Eye (tissue), 1 donor: Measurements from ENCODE around the gene NUP210L.
"Not testable (repeated sequence)": the region's sequence is repeated elsewhere in the genome, so short reads cannot be mapped to it uniquely, and the experiment has no call there.

Experiments
- DNase-seq: peaks from one replicate; pipeline ENCODE4 v3.0.0-alpha.2; 2015

The NUP210L gene

GRCh38 chr1:153990468-153991150 lies 164.3 kb downstream of the NUP210L start, which contains the start of gene RPS27:
RPS27 (plus strand) TSS chr1:153990762; CDS start chr1:153990797, 35 bp downstream.
- peak; percentile 99 for DNase-seq

GRCh38 chr1:153987621-153988020 lies 167.3 kb downstream of the NUP210L start:
- DNase-seq: no peak

DNA sequence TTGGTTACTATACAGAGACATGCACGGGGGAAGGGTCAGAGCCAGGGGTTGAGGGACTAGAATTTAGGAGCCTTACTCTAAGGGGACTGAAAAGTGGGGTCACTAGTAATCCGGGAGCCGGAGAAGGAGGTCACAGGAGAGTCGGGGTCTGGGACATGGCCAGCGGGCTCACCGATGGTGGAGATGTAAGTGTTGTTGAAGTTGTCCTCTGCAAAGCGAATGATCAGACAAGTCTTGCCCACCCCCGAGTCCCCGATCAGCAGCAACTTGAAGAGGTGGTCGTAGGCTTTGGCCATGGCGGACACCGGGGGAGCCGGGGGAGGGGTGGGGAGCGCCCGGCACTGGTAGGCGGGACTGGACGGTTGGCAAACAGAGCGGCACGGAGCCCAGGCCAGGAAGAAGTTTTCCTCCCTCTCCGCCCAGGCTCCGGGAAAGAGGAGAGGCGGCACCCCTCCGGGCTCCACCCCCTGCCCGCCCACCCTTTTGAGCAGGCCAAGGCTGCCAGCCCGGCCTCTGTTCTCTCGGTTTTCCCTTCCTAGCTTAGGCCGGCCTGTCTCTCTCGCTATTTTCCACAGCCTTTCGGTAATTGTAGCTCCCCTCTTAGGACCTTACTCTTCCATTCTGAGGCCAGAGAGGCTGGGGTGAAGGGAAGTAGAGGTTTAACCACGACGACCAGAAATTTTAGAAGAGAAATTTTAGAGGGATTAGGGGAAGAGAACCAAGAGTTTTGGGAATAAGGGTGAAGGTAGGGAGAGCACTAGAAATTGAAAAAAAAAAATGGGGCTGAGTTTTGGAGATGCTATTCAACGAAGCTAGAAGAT lies 168.7 kb downstream of the NUP210L start, which contains the start of gene RAB13:
TSS of gene RAB13 (minus strand) at position 399 of the 821 bp plus-strand sequence. CDS start at position 296, 103 bp downstream.
- peak; percentile 91 for DNase-seq

- DNase-seq: no peak
Measured at GRCh38 chr1:153985341-153985912, 169.4 kb downstream of the NUP210L start.

DNA sequence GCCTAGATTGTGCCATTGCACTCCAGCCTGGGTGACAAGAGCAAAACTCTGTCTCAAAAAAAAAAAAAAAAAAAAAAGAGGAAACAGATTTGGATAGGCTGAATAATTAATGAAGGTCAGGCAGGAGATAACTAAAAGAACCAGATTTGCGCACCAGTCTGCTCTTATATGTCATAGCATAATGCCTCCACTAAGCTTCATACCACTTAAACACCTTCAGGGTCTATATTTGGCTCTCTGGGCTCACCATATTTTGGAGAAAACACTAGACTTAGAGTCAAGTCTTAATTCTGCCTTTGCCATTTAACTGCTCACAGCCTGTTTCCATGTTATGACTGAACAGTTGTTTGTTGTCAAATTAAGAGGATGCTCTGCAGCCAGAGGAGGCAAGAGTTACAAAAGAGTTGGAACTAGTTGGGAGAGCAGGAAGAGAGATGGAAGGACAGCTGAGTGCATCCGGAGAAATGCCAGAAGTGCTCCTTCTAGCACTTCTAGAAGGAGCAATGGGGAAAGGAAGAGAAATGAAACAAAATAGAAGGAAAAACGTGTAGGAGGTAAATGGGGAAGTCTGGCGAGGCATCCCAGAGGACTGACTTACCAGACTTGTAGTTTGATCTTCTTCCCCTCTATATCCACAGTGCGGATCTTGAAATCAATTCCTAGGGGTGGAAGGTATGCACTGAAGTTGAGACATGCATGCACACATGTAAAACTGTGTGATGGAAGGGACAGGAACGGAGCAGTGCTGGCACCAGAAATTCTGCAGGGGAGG lies 170.6 kb downstream of the NUP210L start:
- DNase-seq: no peak

GRCh38 chr1:153981735-153982134 lies 173.1 kb downstream of the NUP210L start:
- not testable (repeated sequence) for DNase-seq

- DNase-seq: not testable (repeated sequence)
Measured at GRCh38 chr1:153979091-153979490, 175.8 kb downstream of the NUP210L start.

GRCh38 chr1:153978274-153978909 lies 176.5 kb downstream of the NUP210L start:
- DNase-seq: no peak

- peak; percentile 96 for DNase-seq
Measured at GRCh38 chr1:153977250-153978240, 177.3 kb downstream of the NUP210L start, which contains the start of gene JTB. JTB (minus strand) TSS chr1:153977674; CDS start chr1:153977252, 422 bp downstream.

DNA sequence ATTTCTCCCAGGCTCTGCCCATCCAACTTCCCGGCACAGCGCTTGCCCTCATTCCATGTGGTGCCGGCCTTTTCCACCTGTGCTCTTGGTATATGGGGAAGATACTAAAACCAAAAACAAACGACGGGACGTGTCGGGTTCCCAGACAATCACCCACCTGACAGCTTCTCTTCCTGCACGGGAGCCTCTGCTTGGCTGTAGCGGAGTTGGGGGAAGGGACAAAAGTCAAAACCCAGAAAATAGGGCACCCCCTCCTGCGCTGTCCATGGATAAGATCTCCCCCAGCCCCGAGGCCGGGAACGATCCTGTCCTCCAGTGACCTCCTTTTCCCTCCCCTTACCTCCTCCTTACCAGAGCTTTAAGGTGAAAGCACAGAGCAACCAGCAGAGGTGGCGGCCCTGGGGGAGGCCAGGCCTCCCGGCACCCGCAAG lies 178.0 kb downstream of the NUP210L start:
- DNase-seq: no peak

DNA sequence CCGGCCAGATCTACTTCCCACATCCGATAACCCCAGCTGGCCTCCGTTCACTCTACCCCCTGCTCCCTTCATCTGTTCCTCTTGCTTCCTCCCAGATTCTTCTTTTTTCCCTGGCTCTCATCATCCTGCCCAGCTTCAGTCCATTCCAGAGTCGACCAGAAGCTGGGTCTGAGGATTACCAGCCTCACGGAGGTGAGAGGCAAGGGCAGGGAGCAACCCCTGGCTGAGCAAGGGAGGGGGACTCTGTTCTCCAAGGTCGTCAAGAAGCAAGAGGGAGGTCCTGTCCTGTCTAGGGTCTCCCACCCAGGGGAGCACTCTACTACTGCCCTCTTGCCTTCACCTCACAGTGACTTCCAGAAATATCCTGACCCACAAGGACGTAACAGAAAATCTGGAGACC lies 181.3 kb downstream of the NUP210L start:
- no peak for DNase-seq

DNA sequence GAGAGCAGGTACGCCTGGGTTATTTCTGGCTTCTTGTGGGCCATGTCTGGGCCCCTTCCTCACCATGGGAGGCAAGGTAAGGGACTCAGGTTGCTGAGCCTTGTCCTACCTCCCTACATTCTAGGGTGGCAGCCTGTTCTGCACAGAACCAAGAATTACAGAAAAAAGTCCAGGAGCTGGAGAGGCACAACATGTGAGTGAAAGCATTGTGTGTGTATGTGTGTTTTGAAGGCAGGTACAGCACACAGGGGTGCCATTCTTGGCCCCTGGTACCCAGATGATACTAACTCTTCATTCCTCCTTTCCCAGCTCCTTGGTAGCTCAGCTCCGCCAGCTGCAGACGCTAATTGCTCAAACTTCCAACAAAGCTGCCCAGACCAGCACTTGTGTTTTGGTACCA lies 181.8 kb downstream of the NUP210L start:
- no peak for DNase-seq

DNA sequence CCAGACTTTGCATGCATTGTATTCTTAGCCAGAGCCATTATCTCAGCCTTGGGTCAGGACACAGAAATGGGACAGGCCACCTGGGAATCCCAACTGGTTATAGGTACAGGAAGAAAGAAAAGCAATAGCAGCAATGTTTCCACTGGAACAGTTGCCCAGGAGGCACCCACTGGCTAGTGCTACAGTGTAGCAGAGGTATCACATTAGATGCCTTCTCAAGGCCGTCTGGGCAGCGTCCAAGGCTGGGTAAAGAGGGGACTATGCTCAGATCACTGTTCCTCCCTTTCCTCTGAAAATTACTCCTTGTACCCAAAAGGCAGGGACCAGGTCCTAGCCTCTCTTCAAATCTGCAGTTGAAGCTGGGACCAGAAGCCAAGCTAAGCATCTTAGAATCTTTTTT lies 184.5 kb downstream of the NUP210L start:
- DNase-seq: no peak

DNA sequence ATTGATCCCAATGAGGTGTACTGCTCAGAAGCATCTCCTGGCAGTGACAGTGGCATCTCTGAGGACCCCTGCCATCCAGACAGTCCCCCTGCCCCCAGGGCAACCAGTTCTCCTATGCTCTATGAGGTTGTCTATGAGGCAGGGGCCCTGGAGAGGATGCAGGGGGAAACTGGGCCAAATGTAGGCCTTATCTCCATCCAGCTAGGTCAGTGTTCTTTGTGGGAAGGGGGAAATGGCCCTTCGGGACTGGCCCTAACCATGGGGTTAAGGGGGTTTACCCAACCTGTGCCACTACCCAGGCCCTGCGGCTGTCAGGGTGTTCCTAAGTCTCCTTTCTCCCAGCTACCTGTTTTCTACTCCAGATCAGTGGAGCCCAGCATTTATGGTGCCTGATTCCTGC lies 185.9 kb downstream of the NUP210L start:
- DNase-seq: no peak

GRCh38 chr1:153968408-153968807 lies 186.5 kb downstream of the NUP210L start:
- DNase-seq: peak; percentile 50

- no peak for DNase-seq
Measured at GRCh38 chr1:153968000-153968363, 186.9 kb downstream of the NUP210L start.

DNA sequence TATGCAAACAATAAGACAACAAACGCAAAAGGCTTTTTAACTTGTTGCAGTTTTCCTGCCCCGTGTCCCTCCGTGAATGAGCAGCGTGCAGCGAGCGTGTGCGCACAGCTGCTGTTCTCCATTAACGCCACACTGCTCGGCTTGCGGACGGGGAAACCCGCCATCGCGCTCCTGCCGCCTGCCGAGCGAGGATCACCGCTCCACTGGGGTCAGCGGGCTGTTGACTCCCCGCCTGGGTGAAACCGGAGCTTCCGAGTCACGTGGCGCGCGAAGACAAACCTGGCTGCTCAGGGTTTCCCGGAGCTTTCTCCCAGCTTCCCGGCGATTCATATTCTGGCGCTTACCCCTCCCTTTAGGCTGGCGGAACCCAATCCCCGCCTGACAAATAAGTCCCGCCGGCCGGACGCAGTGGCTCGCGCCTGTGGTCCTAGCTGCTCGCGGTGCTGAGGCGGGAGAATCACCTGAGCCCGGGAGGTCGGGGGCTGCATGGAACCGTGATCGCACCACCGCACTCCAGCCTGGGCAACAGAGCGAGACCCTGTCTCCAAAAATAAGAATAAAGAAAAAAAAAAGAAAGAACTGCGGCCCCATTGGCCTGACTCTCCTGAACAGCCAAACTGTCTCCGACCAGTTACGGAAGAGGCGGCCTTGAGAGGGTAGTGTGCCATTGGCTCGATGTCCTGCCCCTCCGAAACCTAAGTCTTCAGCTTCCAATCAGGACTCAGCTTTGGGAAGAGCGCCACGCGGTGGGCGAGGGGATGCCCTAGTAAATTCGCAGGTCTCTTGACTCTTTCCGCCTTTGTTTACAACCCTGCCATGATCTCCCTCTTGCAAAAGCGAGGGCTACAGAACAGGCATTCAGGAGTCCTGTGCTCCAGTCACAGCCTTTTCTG lies 187.5 kb downstream of the NUP210L start, which contains the start of gene CREB3L4:
TSS of gene CREB3L4 (plus strand) at position 796 of the 893 bp plus-strand sequence. CDS start 624 bp downstream, outside the sequence.
- DNase-seq: peak; percentile 98

GRCh38 chr1:153963850-153964331 lies 191.0 kb downstream of the NUP210L start:
- DNase-seq: no peak
